ENCODE data around the gene P2RY2. TPM values are rescaled to one million over a fixed set of nuclear protein-coding genes. Genes with fewer than 3 reads are reported as not detected.
A peak's percentile ranks its signal among the peaks of the same experiment; 100 is the strongest.

P2RY2 gene
- total and polyA plus RNA-seq, 10 of the 15 experiments (the other 5 are each of a cell fraction or from before 2014, with no cell fraction given), result 0.03 to 0.23 (median 0.17) TPM; not detected in 7

- no peak for TF ChIP-seq MAX (IDR thresholded peaks at IDR 0.05; ENCODE audit: low read depth, low read length)
- peak; percentile 32; the same call in 1 of the 2 replicates for TF ChIP-seq MLLT1 (IDR thresholded peaks at IDR 0.05)
- no peak for TF ChIP-seq SIX5 (IDR thresholded peaks at IDR 0.05; ENCODE audit: low read depth, low read length, severe bottlenecking)
- no peak for TF ChIP-seq NFYB (IDR thresholded peaks at IDR 0.05; ENCODE audit: insufficient read depth, low read depth, low read length)
- peak; percentile 56; the same call in 1 of the 2 replicates for TF ChIP-seq IRF4 (IDR thresholded peaks at IDR 0.05; ENCODE audit: low read depth, low read length)
- TF ChIP-seq ATF3 (IDR thresholded peaks at IDR 0.05; ENCODE audit: borderline replicate concordance, extremely low read depth, low read depth, low read length), result no peak
- no peak for TF ChIP-seq MYB (IDR thresholded peaks at IDR 0.05; ENCODE audit: borderline replicate concordance, low read depth, low read length)
- no peak for TF ChIP-seq KAT2A (conservative IDR thresholded peaks at IDR 0.05; ENCODE audit: control insufficient read depth, low read depth, low read length)
- 0 out of 2 replicates have a peak, but pooled peaks have one; percentile 44 for TF ChIP-seq NBN (IDR thresholded peaks at IDR 0.05)
- no peak for TF ChIP-seq PRDM15 (CRISPR knock-in tag; IDR thresholded peaks at IDR 0.05)
- no peak for TF ChIP-seq KLF5 (IDR thresholded peaks at IDR 0.05; ENCODE audit: partially characterized antibody)
- no peak for TF ChIP-seq ZNF622 (IDR thresholded peaks at IDR 0.05)
- no peak for TF ChIP-seq NFIC (IDR thresholded peaks at IDR 0.05; ENCODE audit: low read depth, low read length)
- TF ChIP-seq EGR1 (IDR thresholded peaks at IDR 0.05; ENCODE audit: borderline replicate concordance in 1 of 2, low read depth in 2 of 2, low read length in 2 of 2), result no peak
- TF ChIP-seq USF1 (IDR thresholded peaks at IDR 0.05; ENCODE audit: borderline replicate concordance, extremely low read length, insufficient read depth, low read depth, low read length), result no peak
- no peak for TF ChIP-seq FOXM1 (IDR thresholded peaks at IDR 0.05; ENCODE audit: low read depth, low read length)
- TF ChIP-seq STAT3 (IDR thresholded peaks at IDR 0.05; ENCODE audit: low read depth, low read length), result no peak
- peak; percentile 53; the same call in 1 of the 2 replicates for TF ChIP-seq LARP7 (IDR thresholded peaks at IDR 0.05)
- no peak for TF ChIP-seq POLR2AphosphoS2 (IDR thresholded peaks at IDR 0.05; ENCODE audit: low read depth, low read length)
- TF ChIP-seq CBX5 (IDR thresholded peaks at IDR 0.05; ENCODE audit: low read depth), result no peak
- no peak for TF ChIP-seq ZNF384 (IDR thresholded peaks at IDR 0.05; ENCODE audit: borderline replicate concordance, low read depth, low read length)
Observed at GRCh38 chr11:73177778-73178539, 40.1 kb upstream of the P2RY2 start (continued).

Measured in GM12878 (cell line).